Transverse colon (tissue), 4 donors: ENCODE results near the gene MOBP. TPM values are rescaled to one million over a fixed set of nuclear protein-coding genes. Genes with fewer than 3 reads are reported as not detected.
A peak's percentile ranks its signal among the peaks of the same experiment; 100 is the strongest.
"Not testable (repeated sequence)": the region's sequence is repeated elsewhere in the genome, so short reads cannot be mapped to it uniquely, and the experiment has no call there.

ENCODE experiments used
- DNase-seq: peaks from one replicate; pipeline ENCODE4 v3.0.0-alpha.2; 2019
- H3K27ac ChIP-seq, 4 donors: fragments of 200-600 bp; sonication (generic); 2 replicates each; pipeline ENCODE4 v1.5.1; 2016 to 2018; ENCODE audit warnings: inconsistent platforms in 4 of 4
- H3K27me3 ChIP-seq: fragments of 200-600 bp; sonication (generic); 2 replicates; pipeline ENCODE4 v1.5.1; 2017; ENCODE audit warnings: inconsistent platforms
- H3K36me3 ChIP-seq, 4 donors: fragments of 200-600 bp; sonication (generic); 2 replicates each; pipeline ENCODE4 v1.5.1; 2017 to 2019; ENCODE audit warnings: inconsistent platforms in 4 of 4
- H3K4me1 ChIP-seq, 4 donors: fragments of 200-600 bp; sonication (generic); 2 replicates each; pipeline ENCODE4 v1.5.1; 2017 to 2020; ENCODE audit warnings: inconsistent platforms in 4 of 4
- H3K4me3 ChIP-seq, 4 donors: fragments of 200-600 bp; sonication (generic); 1 replicate in 1 of 4; 2 replicates in 3 of 4; pipeline versions ENCODE4 v1.5.1 to v1.6.1; 2017 to 2019; ENCODE audit warnings: inconsistent platforms in 4 of 4
- H3K9me3 ChIP-seq, 2 donors: fragments of 200-600 bp; sonication (generic); 2 replicates each; pipeline ENCODE4 v1.5.1; 2017 to 2019; ENCODE audit warnings: inconsistent platforms in 2 of 2
- EP300 ChIP-seq: sonication (generic); formaldehyde crosslinking; IDR thresholded peaks from one replicate; pipeline ENCODE4 v1.6.1; 2017; ENCODE audit warnings: antibody characterized with exemption, low read depth
- POLR2A ChIP-seq: fragments of 450-650 bp; IDR thresholded peaks from one replicate; pipeline ENCODE4 v1.6.1; 2016; ENCODE audit warnings: antibody characterized with exemption, mild to moderate bottlenecking, moderate library complexity
- POLR2AphosphoS5 ChIP-seq, 3 donors: sonication (generic); formaldehyde crosslinking; IDR thresholded peaks; one replicate each; pipeline ENCODE4 v1.6.1; 2016; ENCODE audit warnings: antibody characterized with exemption in 3 of 3
- WGBS, 2 donors: methylation state at CpG; one replicate each; pipeline ENCODE4 v1.1.5; 2018; ENCODE audit warnings: low coverage in 1 of 2; 5-methylcytosine and 5-hydroxymethylcytosine counted together
- in situ Hi-C, 4 donors: fragments of 200-750 bp; cut with MboI; loops; one replicate each; pipeline versions ENCODE4 v1.15.0 to v1.15.1; 2017; ENCODE audit warnings: low sequenced_read_pairs in 3 of 4, low pct_ligation_motif_present in 1 of 4, low pct_unique_long_range_greater_than_20kb in 1 of 4
- intact Hi-C: fragments of 100-400 bp; cut with DNase I; formaldehyde crosslinking; loops from one replicate; pipeline ENCODE4 v1.15.1; 2023; ENCODE audit warnings: low total_unique reads
- total RNA-seq, 4 donors: library from RNA; depleted of rRNA; stranded (reverse); fragments of >200 nt; gene quantifications; one replicate each; pipeline ENCODE4 v1.1.0, GENCODE V29; 2016
- TF ChIP-seq, protein P1 (sequence below), 5 experiments: fragments of 200-600 bp in 3 of 5; fragments of 450-650 bp in 2 of 5; sonication (generic) in 3 of 5; IDR thresholded peaks; 1 replicate in 2 of 5; 2 replicates in 3 of 5; pipeline ENCODE4 v1.5.1; 2016 to 2017; ENCODE audit warnings: antibody characterized with exemption in 5 of 5, inconsistent platforms in 3 of 5, mild to moderate bottlenecking in 2 of 5, moderate library complexity in 1 of 5

The MOBP gene
- total RNA-seq, 4 donors from 2014 or later: 0.27 to 5.2 (median 1.3) TPM; not detected in 1

DNA sequence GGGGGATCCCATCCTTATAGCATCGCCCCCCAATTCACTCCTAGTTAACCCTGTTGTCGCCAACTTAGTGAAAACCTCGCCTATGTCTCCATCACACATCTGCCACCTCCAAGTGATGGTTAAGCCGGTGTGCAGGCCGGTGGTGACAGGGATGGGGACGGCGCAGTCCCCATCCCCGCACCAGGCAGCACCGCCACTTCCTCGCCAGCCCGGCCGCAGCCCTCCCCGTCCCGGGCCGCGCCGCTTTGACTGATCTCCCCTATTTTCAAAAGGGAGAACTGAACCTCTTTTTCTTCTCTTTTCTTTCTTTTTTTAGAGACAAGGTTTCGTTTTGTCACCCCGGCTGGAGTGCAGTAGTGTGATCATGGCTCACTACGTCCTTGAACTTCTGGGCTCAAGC, 11.3 kb upstream of the MOBP start:
- Histone ChIP-seq H3K4me1 (peaks cover 0 to 24% (median 12%) of the 10 kb centered on the region in 4 donors), H3K4me3 (no peak overlapping the region), H3K27me3 (no peaks in the 10 kb centered on the region), H3K9me3 (no peaks in the 10 kb centered on the region), H3K27ac (no peak overlapping the region), H3K36me3 (no peaks in the 10 kb centered on the region)
- no peak for TF ChIP-seq POLR2AphosphoS5 (IDR thresholded peaks at IDR 0.05)
- in situ Hi-C loops (no loop called here), intact Hi-C loops (no loop called here)
- 95% methylated on average over 20 of the region's 20 CpGs; no CpG with 5 or more reads in 1 of the 2 donors for WGBS, 2 donors
- no peak for DNase-seq

DNA sequence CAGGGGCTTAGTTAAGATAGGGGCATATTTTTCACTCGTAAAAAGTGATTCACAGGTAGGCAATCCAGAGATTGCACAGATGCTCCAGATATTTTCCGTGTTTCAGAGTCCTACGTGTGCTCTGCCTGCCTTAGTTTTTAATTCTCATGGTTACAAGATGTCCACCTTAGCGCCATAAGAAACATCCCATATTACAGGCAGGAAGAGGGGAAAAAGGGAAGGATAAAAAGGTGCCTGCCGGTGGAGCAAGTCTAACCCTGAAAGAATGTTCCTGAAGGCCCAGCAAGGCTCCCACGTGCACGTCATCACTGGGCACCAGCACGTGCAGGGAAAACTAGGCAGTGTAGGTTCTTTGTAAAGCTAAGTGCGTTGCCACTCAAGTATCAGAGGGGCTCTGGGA, 10.1 kb upstream of the MOBP start:
- 72 to 84% methylated on average over 7 to 9 of the region's 9 CpGs for WGBS, 2 donors
- no peak overlapping the region for H3K27ac ChIP-seq
- H3K36me3 ChIP-seq: no peaks in the 10 kb centered on the region
- H3K4me1 ChIP-seq: peaks cover 0 to 21% (median 12%) of the 10 kb centered on the region in 4 donors
- no peaks in the 10 kb centered on the region for H3K27me3 ChIP-seq
- no peak for TF ChIP-seq EP300
- no peak for TF ChIP-seq POLR2AphosphoS5 (IDR thresholded peaks at IDR 0.05)
- TF ChIP-seq, protein P1, sequence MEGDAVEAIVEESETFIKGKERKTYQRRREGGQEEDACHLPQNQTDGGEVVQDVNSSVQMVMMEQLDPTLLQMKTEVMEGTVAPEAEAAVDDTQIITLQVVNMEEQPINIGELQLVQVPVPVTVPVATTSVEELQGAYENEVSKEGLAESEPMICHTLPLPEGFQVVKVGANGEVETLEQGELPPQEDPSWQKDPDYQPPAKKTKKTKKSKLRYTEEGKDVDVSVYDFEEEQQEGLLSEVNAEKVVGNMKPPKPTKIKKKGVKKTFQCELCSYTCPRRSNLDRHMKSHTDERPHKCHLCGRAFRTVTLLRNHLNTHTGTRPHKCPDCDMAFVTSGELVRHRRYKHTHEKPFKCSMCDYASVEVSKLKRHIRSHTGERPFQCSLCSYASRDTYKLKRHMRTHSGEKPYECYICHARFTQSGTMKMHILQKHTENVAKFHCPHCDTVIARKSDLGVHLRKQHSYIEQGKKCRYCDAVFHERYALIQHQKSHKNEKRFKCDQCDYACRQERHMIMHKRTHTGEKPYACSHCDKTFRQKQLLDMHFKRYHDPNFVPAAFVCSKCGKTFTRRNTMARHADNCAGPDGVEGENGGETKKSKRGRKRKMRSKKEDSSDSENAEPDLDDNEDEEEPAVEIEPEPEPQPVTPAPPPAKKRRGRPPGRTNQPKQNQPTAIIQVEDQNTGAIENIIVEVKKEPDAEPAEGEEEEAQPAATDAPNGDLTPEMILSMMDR (IDR thresholded peaks at IDR 0.05): no peak
- TF ChIP-seq POLR2A: no peak
- DNase-seq: no peak
- intact Hi-C loops: no loop called here
- H3K9me3 ChIP-seq: no peaks in the 10 kb centered on the region
- H3K4me3 ChIP-seq: no peak overlapping the region
- in situ Hi-C loops: no loop called here

DNA sequence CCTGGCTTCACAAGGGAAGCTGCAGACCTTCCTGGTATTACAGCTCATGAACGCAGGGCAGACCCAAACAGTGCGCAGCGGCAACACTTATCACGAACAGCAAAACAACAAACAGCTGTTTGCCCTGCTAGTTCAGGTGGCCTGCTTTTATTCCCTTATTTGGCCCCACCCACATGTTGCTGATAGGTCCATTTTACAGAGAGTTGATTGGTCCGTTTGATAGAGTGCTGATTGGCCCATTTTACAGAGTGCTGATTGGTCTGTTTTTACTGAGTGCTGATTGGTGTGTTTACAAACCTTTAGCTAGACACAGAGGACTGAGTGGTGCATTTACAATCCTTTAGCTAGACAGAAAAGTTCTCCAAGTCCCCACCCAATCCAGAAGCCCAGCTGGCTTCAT, 8.9 kb upstream of the MOBP start:
- intact Hi-C loops: not testable (repeated sequence)

DNA sequence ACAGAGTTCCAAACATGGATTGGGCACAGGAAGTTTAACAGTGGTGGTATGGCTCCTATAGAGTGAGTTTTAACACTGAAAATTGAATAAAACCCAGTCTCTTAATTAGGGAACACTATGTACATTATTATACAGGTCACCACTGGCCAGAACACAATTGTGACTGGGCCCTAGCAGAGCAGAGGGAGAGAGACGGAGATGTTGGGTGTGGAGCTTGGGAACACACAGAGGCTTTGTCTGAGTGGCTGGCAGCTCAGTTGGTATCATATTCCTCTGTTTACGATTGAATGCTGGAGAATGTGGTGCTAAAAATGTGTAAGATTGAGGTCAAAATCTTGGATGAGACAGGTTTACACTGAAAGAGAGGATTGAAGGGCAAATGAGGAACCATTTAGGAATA, 6.8 kb upstream of the MOBP start:
- no peak for TF ChIP-seq POLR2AphosphoS5 (IDR thresholded peaks at IDR 0.05)
- TF ChIP-seq, protein P1 (IDR thresholded peaks at IDR 0.05): no peak
- no peak for TF ChIP-seq POLR2A
- TF ChIP-seq EP300: no peak
- Histone ChIP-seq H3K9me3 (no peaks in the 10 kb centered on the region), H3K27ac (no peak overlapping the region), H3K4me1 (no peaks in the 10 kb centered on the region), H3K4me3 (no peak overlapping the region), H3K36me3 (no peaks in the 10 kb centered on the region), H3K27me3 (no peaks in the 10 kb centered on the region)
- in situ Hi-C loops (no loop called here), intact Hi-C loops (no loop called here)
- 37 to 45% methylated on average over 2 of the region's 2 CpGs for WGBS, 2 donors
- peak; percentile 23 for DNase-seq

More for the DNA sequence above, 8.9 kb upstream of the MOBP start:
- DNase-seq, H3K27me3 ChIP-seq, H3K4me1 ChIP-seq, H3K36me3 ChIP-seq, in situ Hi-C loops, H3K4me3 ChIP-seq, H3K27ac ChIP-seq, H3K9me3 ChIP-seq: not testable (repeated sequence)
- 75 to 100% methylated on average over 3 to 5 of the region's 5 CpGs for WGBS, 2 donors

DNA sequence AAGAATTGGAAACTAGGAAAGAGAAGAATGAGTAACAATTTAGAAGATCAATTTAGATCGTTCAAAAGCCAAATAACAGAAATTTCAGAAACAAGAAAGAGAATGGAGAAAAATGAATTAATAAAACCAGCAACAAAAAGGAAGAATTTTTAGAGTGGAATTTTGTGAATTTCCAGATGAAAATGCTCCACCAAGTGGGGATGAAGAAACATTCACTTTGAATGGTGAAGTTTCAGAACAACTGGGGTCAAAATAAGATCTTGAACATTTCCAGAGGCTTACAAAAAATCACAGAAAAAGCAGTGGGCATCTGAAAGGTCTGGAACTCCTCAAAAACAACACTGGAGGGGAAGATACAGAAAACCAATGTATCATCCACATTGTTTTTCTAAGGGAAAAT, 4.2 kb upstream of the MOBP start:
- no peaks in the 10 kb centered on the region for H3K9me3 ChIP-seq
- no peak overlapping the region for H3K27ac ChIP-seq
- H3K27me3 ChIP-seq: no peaks in the 10 kb centered on the region
- TF ChIP-seq, protein P1 (IDR thresholded peaks at IDR 0.05): no peak
- TF ChIP-seq POLR2A (no peak), POLR2AphosphoS5 (IDR thresholded peaks at IDR 0.05) (no peak), EP300 (no peak)
- no peak overlapping the region for H3K4me3 ChIP-seq
- intact Hi-C loops (no loop called here), in situ Hi-C loops (no loop called here)
- no peaks in the 10 kb centered on the region for H3K4me1 ChIP-seq
- H3K36me3 ChIP-seq: no peaks in the 10 kb centered on the region
- WGBS, 2 donors: 0 to 41% methylated on average over 1 of the region's 1 CpG
- DNase-seq: no peak
